HUES6 (cell line): ENCODE results near the gene LETM1.

Experiments
- H3K27ac ChIP-seq: 2 replicates; pipeline ENCODE4 v1.7.0; 2013; ENCODE audit warnings: low read depth, mild to moderate bottlenecking, low read length, inconsistent platforms
- H3K27me3 ChIP-seq: 2 replicates; pipeline ENCODE4 v1.6.1; 2013; ENCODE audit warnings: low read length; ENCODE audit not compliant: control insufficient read depth, insufficient read depth
- H3K36me3 ChIP-seq: 2 replicates; pipeline ENCODE4 v1.6.1; 2013; ENCODE audit warnings: low read length; ENCODE audit not compliant: control insufficient read depth, insufficient read depth
- H3K4me1 ChIP-seq: 2 replicates; pipeline ENCODE4 v1.6.1; 2013; ENCODE audit warnings: low read length; ENCODE audit not compliant: control insufficient read depth, insufficient read depth
- H3K4me3 ChIP-seq: 2 replicates; pipeline ENCODE4 v1.5.1; 2013; ENCODE audit warnings: low read depth, low read length
- H3K9ac ChIP-seq: one replicate; pipeline ENCODE4 v1.6.1; 2013; ENCODE audit warnings: mild to moderate bottlenecking, low read length
- H3K9me3 ChIP-seq: 2 replicates; pipeline ENCODE4 v1.6.1; 2013; ENCODE audit warnings: low read depth, low read length; ENCODE audit not compliant: control insufficient read depth, insufficient read depth

The LETM1 gene

GRCh38 chr4:1764670-1765069, 91.3 kb downstream of the LETM1 start:
- H3K9me3 ChIP-seq, result no peaks in the 10 kb centered on the region
- no peak overlapping the region for H3K27ac ChIP-seq
- no peak overlapping the region for H3K4me3 ChIP-seq
- no peak overlapping the region for H3K9ac ChIP-seq
- peaks cover 39% of the 10 kb centered on the region for H3K4me1 ChIP-seq
- no peaks in the 10 kb centered on the region for H3K36me3 ChIP-seq
- H3K27me3 ChIP-seq, result peaks cover 20% of the 10 kb centered on the region

- Histone ChIP-seq H3K36me3 (no peaks in the 10 kb centered on the region), H3K4me3 (no peak overlapping the region), H3K9me3 (no peaks in the 10 kb centered on the region), H3K4me1 (peaks cover 32% of the 10 kb centered on the region), H3K27me3 (peaks cover 16% of the 10 kb centered on the region), H3K9ac (no peak overlapping the region), H3K27ac (no peak overlapping the region)
These were observed 92.3 kb downstream of the LETM1 start for GRCh38 chr4:1763550-1764080.

DNA sequence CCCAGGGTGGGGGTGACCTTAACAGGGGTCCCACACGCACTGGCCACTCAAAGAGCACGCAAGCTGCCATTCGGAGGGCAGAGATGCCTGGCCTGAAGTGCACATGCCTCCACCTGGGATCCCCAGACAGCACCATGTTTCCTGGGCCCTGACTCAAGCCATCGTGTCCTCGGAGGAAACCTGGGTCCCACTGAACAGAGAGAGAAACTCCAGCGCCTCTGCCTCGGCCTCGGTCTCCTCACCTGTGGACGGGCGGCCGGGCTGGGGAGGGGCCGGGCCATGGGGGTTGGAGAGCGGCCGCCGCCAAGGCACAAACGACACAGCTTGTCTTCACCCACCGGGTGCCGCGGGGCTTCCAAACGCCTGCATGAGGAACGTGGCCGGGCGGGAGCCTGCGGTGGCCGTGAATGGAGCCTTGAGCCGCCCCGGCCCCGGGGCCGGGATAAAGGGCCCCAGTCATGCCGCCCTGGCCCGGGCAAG, 92.8 kb downstream of the LETM1 start:
- Histone ChIP-seq H3K4me1 (peaks cover 27% of the 10 kb centered on the region), H3K27ac (no peak overlapping the region)

DNA sequence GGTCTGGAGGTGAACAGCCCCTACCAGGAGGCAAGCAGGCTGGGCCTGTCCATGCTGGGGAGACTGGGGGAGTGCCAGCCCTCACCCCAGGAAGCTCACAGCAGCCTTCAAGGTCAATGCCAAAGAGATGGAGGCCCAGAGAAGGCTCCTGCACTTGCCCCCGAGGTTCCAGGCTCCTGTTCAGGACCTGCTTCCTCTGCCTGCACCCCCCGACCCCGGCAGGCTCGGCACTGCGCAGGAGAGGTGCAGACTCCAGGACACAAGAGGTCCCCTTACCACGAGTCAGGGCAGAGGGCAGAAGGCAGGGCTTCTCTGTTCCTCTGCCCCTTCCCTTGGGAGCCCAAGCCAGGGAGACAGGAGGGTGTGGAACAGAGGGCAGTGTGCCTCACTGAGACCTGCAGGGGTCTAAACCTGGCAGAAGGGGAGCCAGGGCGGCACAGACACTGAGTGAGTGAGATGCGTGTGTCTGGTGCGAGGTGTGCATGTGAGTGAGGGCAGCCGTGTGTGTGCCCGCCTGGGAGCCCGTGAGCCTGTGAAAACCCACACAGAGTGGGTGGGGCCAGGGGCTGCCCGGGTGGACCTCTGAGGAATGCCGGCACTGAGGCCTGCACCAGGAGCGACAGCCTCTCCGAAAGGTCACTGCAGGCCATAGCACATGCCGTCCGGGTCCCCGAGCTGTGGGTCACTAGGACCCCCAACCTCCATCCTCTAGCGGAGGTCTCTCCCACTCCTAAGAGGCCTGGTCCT, 93.5 kb downstream of the LETM1 start:
- H3K36me3 ChIP-seq, result no peaks in the 10 kb centered on the region
- H3K9ac ChIP-seq, result no peak overlapping the region
- H3K4me3 ChIP-seq, result no peak overlapping the region
- peaks cover 28% of the 10 kb centered on the region for H3K4me1 ChIP-seq
- peaks cover 16% of the 10 kb centered on the region for H3K27me3 ChIP-seq
- H3K9me3 ChIP-seq, result no peaks in the 10 kb centered on the region
- H3K27ac ChIP-seq, result no peak overlapping the region

More for the DNA sequence above, 92.8 kb downstream of the LETM1 start:
- Histone ChIP-seq H3K36me3 (no peaks in the 10 kb centered on the region), H3K9me3 (no peaks in the 10 kb centered on the region), H3K9ac (no peak overlapping the region), H3K27me3 (peaks cover 16% of the 10 kb centered on the region), H3K4me3 (no peak overlapping the region)
